CD4-positive, alpha-beta T cell treated with Interleukin-12 subunit alpha and Interleukin-12 subunit beta, for 1 hour (primary cell): Measurements from ENCODE around the gene PIGV.
"Not testable (repeated sequence)": the region's sequence is repeated elsewhere in the genome, so short reads cannot be mapped to it uniquely, and the experiment has no call there.

ENCODE experiments used
- DNase-seq: peaks from one replicate; pipeline ENCODE4 v3.0.0-alpha.2; 2020

The PIGV gene

GRCh38 chr1:26797627-26798026, 9.9 kb downstream of the PIGV start:
- no peak for DNase-seq

DNA sequence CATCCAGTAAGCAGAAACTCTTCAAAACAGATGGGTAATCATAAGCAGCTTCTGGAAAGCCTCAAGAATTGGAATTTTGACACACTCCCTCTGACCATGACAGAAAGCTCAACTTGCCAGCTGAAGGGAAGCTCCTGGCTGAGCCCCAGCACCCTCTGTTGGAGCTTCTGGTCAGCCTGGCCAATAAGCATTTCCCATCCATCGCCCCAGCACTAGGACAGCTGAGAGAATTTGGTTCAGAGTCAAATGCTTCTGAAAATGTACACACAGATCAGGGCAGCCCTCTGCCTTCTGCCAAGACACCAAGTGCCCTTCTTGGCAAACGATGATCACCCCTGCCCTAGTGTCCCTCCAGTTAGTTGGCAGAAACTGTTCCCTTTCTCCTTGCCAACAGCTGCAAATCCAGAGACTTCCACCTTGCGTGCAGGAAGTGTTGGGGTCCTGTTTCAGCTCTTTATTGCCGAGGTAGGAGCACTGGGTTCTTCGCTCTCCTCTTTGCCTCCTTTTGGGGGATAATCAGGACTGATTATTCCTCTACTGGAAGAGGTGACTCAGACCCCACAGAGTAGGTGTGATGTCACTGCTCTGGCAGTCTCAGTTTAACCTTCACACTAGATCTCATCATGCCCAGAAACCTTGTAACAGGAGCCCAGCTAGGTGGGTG, 11.9 kb downstream of the PIGV start:
- no peak for DNase-seq

GRCh38 chr1:26803932-26804331, 16.2 kb downstream of the PIGV start:
- DNase-seq = not testable (repeated sequence)

GRCh38 chr1:26810105-26810504, 22.4 kb downstream of the PIGV start:
- DNase-seq = peak; percentile 87

DNA sequence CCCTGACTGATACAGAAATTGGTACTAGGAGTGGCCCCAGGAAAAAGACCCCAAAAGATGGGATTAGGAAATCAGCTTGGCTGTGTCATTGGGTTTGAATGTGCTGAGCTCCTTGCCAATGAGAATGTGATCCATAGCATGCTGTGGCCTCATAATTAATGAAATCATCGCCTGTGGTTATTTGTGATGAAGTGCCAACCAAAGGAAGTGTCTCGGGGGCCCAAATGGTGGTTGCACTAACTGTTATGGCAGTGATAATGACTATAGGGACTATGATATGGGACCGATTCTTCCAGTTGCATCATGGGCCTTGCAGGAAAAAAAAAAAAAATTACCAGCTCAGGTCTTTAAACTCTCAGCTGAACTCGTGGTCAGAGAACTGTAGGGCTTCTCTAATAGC, 23.3 kb downstream of the PIGV start:
- DNase-seq = peak; percentile 45

DNA sequence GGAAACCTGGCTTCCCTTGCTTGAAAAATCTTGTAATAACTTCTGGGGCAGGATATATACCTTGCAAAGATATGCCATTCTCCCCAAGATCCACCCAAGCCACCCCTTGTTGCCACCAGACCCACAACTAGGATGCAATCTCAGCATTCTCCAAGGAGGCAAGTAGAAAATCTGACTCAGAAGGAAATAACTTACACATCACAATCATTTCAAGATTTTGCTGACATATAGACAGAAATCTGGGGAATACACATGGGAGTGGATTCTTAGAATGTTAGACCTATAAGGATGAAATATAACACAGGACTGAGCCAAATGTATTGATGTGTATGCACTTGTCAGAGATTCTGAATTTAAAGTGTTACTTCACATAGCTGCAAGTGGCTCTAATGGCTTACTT, 24.0 kb downstream of the PIGV start:
- no peak for DNase-seq

GRCh38 chr1:26814377-26814776, 26.6 kb downstream of the PIGV start:
- DNase-seq = no peak

DNA sequence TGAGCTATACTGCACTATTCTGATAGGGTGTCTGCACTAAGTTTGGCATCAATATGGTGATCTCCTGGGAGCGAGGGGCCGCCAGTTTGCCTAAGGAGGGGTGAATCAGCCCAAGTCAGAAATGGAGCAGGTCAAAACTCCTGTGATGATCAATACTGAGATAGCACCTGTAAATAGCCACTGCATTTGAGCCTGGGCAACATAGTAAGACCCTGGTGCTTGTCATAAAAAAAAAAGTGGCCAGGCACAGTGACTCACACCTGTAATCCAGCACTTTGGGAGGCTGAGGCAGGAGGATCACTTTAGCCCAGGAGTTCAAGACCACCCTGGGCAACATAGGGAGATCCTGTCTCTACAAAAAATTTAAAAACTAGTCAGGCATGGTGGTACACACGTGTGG, 27.1 kb downstream of the PIGV start:
- no peak for DNase-seq

DNA sequence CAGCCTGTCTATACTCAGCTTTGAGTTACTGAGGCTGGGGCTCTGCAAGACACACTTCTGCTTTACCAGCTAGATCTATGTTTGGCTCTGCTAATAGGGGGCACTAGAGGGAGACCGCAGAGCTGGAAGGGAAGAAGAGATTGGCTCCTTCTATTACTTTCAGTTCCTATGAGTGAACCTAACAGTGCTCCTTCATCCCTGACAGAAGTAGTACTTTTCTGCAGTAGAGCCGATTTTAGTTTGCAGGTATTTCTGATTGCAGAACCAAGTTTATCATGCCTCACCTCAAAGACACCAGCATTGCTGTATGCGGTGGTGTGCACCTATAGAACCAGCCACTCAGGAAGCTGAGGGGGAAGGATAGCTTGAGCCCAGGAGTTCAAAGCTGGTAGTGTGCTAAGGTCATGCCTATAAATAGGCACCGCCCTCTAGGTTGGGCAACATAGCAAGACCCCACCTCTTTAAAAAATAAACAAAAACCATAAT, 33.1 kb downstream of the PIGV start:
- peak; percentile 69 for DNase-seq

DNA sequence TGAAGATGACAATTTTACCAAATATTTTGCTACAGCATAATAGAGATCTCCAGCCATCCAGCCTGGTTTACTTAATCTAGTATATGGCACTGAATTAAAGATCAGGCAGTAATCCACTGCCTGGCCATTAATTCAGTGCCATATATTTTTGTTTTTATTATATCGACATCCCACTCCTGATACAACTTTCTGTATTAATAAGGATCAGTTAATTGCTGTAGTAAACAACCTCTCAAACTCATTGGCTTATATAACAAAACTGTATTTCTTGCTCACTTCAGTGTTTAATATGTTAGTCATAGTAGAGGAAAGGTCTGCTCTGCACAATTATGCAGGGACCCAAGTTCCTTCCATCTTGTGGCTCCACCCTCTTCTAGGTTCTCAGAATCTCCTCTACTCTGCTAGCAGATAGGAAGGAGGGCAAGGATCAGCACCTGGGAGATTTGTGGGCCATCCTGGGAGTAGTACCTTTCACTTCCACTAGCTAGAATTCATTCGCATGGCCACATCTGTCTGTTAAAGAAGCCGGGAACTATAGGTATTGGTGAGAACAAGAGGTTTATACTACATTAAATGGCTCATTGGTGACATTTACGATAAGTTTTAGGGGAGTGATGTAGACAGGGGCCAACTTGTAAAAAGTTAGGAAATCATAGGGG, 35.1 kb downstream of the PIGV start:
- DNase-seq = no peak

GRCh38 chr1:26824731-26825130, 37.0 kb downstream of the PIGV start:
- no peak for DNase-seq

DNA sequence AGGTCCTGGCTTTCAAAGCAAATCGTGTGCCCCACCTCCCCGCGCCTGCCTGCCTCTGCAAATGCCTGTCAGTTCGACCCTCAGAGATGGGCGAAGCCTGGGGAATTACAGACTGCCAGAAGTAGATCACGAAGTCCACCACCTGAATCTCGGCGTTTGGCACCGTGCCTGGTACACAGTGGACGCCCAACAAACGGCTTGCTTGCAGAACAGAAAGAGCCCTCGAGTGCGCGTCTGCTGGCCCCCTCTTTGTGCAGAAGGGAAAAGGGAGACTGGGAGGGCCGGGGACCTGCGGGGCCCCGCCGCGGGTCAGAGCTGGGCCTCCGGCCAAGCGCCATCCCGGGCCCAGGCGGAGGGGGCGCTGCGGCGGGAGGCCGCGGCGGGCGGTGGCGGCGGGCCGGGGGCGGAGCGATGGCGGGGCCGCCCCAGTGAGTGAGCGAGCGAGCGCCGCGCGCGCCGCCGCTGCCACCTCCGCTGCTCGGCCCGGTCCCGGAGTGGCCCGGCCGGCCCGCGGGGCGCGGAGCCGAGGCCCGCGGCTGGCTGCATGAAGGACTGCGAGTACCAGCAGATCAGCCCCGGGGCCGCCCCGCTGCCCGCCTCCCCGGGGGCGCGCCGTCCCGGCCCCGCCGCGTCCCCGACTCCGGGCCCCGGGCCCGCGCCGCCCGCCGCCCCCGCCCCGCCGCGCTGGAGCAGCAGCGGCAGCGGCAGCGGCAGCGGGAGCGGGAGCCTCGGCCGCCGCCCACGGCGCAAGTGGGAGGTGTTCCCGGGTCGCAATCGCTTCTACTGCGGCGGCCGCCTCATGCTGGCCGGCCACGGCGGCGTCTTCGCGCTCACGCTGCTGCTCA, 38.7 kb downstream of the PIGV start, which contains the start of gene ZDHHC18:
ZDHHC18 (plus strand) TSS at position 428 of the 845 bp plus-strand sequence; CDS start at position 545, 117 bp downstream.
- peak; percentile 79 for DNase-seq

GRCh38 chr1:26827106-26827604, 39.4 kb downstream of the PIGV start:
- DNase-seq = no peak

DNA sequence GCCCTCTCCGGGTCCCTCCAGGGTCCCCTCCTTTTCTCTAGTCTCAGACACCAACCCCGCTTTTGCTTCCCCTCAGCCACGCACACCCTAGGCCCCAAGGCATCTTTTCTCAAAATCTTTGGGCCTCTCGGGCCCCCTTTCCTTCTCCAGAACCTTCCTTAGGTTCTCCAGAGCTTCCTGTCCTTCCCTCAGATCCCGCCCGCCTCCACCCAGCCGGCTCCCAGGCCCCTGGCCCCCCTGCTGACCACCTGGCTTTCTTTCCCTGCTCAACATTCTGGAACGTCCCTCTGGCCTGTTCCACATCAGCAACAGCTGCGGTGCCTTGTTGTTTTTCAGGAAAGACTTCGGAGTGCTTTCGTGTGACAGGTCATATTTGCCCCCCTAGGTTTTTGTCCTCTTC, 39.9 kb downstream of the PIGV start:
- no peak for DNase-seq

- DNase-seq = peak; percentile 54
Observed at GRCh38 chr1:26828411-26828991, 40.8 kb downstream of the PIGV start.

DNA sequence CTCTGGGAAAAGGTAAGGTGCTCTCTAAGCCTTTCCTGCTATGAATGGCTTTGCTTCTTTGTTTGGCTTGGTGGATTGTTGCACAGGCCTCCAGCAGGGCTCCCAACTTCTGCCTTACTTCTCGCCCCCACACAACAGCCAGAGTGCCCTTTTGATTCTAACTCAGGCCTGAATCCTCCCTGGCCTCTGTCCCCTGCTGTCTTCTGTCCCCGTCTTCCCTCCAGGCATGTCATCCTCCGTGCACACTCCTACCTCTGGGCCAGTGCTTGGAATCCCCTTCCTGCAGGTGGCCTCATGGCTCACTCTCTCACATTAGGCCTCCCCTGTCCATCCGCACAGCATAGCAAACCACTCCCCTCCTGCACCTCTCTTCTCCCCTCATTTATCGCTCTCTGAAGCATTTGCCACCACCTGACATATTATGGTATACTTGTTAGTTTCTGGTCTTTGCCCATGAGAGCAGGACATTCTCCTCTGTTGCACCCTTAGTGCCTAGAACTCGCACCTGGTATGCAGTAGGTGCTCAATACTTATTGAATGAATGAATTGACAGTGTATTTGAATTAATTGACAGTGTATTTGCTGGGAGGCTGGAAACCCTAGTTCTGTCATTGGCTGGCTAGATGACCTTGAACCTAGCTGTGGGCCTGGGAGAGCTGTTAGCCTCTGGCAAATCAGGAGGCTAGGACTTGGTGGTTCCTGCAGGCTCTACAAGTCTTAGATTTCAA, 41.6 kb downstream of the PIGV start:
- DNase-seq = no peak

GRCh38 chr1:26831059-26831458, 43.3 kb downstream of the PIGV start:
- no peak for DNase-seq

DNA sequence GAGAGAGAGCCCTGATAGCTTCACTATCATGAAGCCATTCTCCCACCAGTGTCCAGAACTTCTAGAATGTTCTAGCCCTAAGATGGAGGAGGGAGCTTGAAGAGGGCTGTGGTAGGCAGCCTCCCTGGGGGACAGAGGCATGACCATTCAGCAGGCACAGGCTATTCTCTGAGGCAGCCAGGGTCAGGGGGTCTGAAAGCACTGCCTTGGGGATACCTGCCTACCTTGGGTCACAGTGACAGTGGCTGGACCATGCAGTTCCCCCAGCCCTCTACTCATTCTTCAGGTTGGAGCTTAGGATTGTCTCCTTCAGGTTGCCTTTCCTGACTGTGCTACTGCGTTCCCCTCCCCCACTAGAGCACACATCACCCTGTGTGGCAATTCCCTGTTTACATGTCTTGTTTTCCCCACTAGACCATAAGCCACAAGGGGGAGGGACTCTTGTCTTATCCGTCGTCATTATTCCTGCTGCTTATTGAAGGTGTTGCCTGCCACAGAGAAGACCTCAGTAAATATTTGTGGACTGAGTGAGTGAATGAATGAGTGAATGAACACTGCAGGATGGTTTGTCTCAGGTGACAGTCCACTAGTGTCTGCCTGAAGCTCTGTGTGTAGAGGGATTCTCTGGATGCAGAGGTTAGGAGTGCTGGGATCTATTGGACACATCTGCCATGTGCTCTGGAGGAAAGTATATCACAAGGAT, 43.9 kb downstream of the PIGV start:
- peak; percentile 58 for DNase-seq

DNA sequence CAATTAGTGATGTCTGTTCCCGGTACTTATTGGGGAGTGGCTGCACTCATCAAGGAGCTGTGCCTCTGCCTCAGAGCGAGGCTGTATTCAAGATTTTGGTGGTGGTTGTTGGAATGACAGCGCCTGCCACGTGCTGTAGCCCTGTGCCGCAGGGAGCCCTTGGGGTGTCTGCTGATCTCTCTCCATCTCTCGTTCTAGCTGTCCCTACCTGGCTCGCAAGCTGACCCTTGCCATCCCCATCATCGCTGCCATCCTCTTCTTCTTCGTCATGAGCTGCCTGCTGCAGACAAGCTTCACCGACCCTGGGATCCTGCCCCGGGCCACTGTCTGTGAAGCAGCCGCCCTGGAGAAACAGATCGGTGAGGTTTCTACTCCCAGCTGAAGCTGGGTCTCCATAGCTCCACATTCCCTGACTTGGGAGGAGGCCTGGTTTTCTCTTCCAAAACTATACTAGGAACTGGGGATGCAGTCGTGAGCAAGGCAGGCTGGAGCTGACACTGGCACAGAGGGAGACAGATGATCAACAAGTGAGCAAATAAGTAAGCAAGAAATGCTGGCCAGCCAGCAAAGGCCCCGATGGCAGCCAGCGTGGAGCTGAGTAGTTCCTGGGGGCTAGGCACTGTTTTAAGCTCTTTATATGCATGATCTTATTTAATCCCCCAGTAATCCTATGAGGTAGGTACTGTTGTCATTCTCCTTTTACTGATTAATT, 44.7 kb downstream of the PIGV start:
- no peak for DNase-seq

- peak; percentile 95 for DNase-seq
Observed at GRCh38 chr1:26833432-26834405, 46.0 kb downstream of the PIGV start.
